ENCODE results near the gene SH3PXD2B. TPM values are rescaled to one million over a fixed set of nuclear protein-coding genes. Genes with fewer than 3 reads are reported as not detected.
"Not testable (repeated sequence)": the region's sequence is repeated elsewhere in the genome, so short reads cannot be mapped to it uniquely, and the experiment has no call there.

SH3PXD2B gene
- total RNA-seq, 2 donors from 2014 or later, result 0.12 to 0.21 TPM

DNA sequence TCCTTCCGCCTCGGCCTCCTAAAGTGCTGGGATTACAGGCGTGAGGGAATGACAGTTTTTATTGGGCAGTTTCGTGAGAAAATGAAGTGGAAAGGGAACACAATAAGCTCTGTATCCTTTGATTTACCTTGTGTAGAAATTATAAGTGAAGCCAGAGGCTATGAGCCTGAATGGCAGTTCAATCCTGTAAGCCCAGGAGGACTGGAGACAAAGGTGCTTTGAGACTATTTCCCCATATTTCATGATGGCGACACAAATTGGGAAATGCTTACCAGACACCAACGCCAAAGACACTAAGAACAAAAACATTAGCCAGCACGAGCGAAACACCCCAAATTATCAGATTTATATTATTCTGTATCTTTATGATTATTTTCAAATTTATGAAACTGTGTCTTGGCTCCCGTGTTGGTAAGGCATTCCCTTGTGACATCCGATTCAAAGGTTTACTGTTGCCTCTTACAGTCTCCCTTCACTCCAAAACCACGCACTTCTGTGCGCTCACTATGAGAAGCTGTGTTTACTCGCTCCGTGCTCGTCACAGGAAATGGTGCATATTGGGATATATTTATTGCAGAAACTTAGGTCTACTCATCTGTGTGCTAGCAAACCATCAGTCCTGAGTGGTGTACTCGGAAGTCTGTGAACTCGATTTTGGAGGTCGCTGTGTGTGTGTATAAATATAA is 73.9 kb downstream of the SH3PXD2B start:
- H3K36me3 Mint-ChIP-seq (ENCODE audit: low read depth), result no peaks in the 10 kb centered on the region
- H3K27ac Mint-ChIP-seq, result no peak overlapping the region
- H3K9me3 ChIP-seq (ENCODE audit: control insufficient read depth, low read length, poor library complexity, severe bottlenecking), result no peaks in the 10 kb centered on the region
- ATAC-seq, result no peak
- H3K27me3 Mint-ChIP-seq, result peaks cover 32% of the 10 kb centered on the region
- H3K4me3 Mint-ChIP-seq, result no peak overlapping the region
- DNase-seq, result no peak
- no peaks in the 10 kb centered on the region for H3K4me1 Mint-ChIP-seq

DNA sequence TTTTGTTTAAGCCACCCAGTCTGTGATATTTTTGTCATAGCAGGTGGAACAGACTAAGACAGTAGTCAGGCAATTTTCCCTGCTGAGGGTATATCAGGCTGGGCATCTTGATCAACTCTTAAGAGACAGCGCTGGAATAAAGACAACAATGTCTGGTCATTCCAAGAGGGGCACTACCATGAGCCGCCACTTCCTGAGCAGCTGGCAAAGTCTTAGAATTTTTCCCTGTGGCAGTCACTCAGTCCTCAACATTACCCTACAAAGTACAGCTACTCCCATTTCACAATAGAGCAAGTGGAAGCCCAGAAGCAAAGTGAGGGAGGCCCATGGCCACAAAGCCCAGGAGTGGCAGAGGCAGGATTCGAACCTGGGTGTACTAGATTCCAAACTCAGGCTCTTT is 74.8 kb downstream of the SH3PXD2B start:
- H3K4me3 Mint-ChIP-seq, result no peak overlapping the region
- ATAC-seq (no peak), DNase-seq (no peak)
- no peak overlapping the region for H3K27ac Mint-ChIP-seq
- peaks cover 36% of the 10 kb centered on the region for H3K27me3 Mint-ChIP-seq
- no peaks in the 10 kb centered on the region for H3K9me3 ChIP-seq (ENCODE audit: control insufficient read depth, low read length, poor library complexity, severe bottlenecking)
- H3K4me1 Mint-ChIP-seq, result no peaks in the 10 kb centered on the region
- H3K36me3 Mint-ChIP-seq (ENCODE audit: low read depth), result no peaks in the 10 kb centered on the region

DNA sequence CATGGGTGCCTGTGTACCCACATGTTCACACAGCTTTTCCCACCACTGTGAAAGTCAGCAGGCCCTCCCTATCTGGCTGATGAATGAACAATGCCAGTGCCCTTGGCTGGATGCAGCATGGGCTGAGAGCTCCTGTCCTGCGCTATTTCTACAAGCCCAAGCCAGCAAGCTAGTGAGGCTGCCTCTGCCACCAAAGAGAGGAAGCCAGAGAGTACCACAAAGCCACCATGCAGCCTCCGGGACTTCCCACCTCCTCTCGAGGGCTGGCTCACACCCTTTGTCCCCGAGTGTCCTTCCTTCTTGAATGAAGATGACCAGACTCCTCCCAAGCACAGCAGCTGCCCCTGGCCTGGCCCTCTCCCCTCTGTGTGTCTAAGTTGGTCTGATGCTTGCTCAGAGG is 76.5 kb downstream of the SH3PXD2B start:
- no peak overlapping the region for H3K27ac Mint-ChIP-seq
- no peak for DNase-seq
- peaks cover 39% of the 10 kb centered on the region for H3K27me3 Mint-ChIP-seq
- no peak overlapping the region for H3K4me3 Mint-ChIP-seq
- no peak for ATAC-seq
- no peaks in the 10 kb centered on the region for H3K9me3 ChIP-seq (ENCODE audit: control insufficient read depth, low read length, poor library complexity, severe bottlenecking)
- H3K36me3 Mint-ChIP-seq (ENCODE audit: low read depth), result no peaks in the 10 kb centered on the region
- H3K4me1 Mint-ChIP-seq, result no peaks in the 10 kb centered on the region

DNA sequence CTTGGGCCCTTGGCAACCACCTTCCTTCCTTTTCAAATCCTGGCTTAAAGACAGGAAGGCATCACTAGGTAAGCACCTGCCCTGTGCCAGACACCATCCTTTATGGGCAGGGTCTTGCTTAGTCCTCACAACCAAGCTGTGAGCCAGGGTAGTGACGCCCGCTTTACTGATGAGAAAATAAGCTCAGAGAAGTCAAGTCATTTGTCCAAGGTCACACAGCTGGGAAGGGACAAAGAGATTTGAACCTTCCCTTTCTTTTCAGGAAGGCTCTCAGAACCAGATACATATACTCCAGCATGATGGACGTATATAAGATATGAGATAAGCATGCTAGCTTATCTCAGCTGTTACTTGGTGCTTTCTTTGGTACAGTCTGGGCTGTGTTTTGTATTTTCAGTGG is 76.9 kb downstream of the SH3PXD2B start:
- Mint-ChIP-seq H3K4me3 (no peak overlapping the region), H3K4me1 (no peaks in the 10 kb centered on the region), H3K27ac (no peak overlapping the region), H3K36me3 (ENCODE audit: low read depth) (no peaks in the 10 kb centered on the region), H3K27me3 (peaks cover 43% of the 10 kb centered on the region)
- no peak for ATAC-seq
- no peaks in the 10 kb centered on the region for H3K9me3 ChIP-seq (ENCODE audit: control insufficient read depth, low read length, poor library complexity, severe bottlenecking)
- DNase-seq, result no peak

DNA sequence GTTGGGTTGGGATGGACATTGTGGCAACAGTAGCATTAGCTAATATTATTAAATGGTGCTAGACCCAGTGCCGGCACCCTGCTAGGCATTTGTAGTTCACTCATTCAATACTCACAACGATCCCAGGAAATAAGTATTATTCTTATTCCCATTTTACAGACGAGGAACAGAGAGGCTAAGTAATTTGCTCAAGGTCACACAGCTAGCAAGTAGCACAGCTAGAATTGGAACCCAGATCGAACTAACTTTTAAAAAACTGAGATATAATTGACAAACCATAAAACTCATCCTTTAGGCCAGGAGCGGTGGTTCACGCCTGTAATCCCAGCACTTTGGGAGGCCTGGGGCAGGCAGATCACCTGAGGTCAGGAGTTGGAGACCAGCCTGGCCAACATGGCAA is 79.5 kb downstream of the SH3PXD2B start:
- no peak overlapping the region for H3K4me3 Mint-ChIP-seq
- ATAC-seq (no peak), DNase-seq (no peak)
- no peak overlapping the region for H3K27ac Mint-ChIP-seq
- peaks cover 5% of the 10 kb centered on the region for H3K9me3 ChIP-seq (ENCODE audit: control insufficient read depth, low read length, poor library complexity, severe bottlenecking)
- H3K36me3 Mint-ChIP-seq (ENCODE audit: low read depth), result no peaks in the 10 kb centered on the region
- peaks cover 46% of the 10 kb centered on the region for H3K27me3 Mint-ChIP-seq
- no peaks in the 10 kb centered on the region for H3K4me1 Mint-ChIP-seq

DNA sequence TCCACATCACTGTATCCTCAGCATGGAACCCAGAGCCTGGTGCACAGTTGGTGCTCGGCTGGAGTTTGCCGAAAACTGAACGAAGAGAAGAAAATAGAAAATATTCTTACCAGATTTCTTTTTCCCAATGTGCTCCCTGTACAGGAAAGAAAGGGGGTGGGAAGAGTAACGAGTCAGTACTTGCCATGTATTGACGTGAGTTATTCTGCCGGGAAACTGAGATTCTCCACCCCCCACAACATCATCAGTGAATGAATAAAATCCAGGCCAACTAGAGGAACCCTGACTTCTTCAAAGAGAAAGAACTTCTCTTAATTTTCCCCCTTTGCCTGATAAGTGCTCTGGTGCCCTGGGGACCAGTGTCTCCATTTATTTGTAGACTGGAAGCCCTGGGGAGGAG is 80.6 kb downstream of the SH3PXD2B start:
- DNase-seq, result no peak
- no peak for ATAC-seq
- no peak overlapping the region for H3K4me3 Mint-ChIP-seq

DNA sequence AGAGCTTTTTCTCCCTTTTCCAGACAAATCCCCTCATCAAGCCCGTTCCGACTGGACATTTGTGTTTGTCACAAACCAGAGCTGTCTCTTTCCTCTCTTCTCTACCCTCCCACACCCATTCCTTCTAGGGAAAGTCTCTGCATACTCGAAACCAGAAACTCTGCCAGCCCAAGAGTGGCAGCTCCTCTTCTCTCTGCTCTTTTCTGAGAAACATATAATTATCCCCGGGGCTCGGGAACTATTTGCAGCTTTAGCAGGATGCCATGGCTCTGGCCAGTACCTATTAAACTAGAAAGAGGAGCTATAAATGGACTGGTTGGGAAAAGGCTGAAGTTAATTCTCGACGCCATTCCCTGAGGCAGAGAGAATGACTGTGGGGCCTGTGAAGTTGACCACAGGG is 82.6 kb downstream of the SH3PXD2B start:
- H3K4me3 Mint-ChIP-seq, result no peak overlapping the region
- H3K27ac Mint-ChIP-seq, result no peak overlapping the region
- H3K36me3 Mint-ChIP-seq (ENCODE audit: low read depth), result no peaks in the 10 kb centered on the region
- H3K4me1 Mint-ChIP-seq, result no peaks in the 10 kb centered on the region
- H3K27me3 Mint-ChIP-seq, result peaks cover 30% of the 10 kb centered on the region
- no peak for DNase-seq
- no peak for ATAC-seq
- H3K9me3 ChIP-seq (ENCODE audit: control insufficient read depth, low read length, poor library complexity, severe bottlenecking), result peaks cover 5% of the 10 kb centered on the region

More for the DNA sequence above, 80.6 kb downstream of the SH3PXD2B start:
- H3K27ac Mint-ChIP-seq, result no peak overlapping the region
- peaks cover 5% of the 10 kb centered on the region for H3K9me3 ChIP-seq (ENCODE audit: control insufficient read depth, low read length, poor library complexity, severe bottlenecking)
- H3K27me3 Mint-ChIP-seq, result peaks cover 45% of the 10 kb centered on the region
- no peaks in the 10 kb centered on the region for H3K4me1 Mint-ChIP-seq
- H3K36me3 Mint-ChIP-seq (ENCODE audit: low read depth), result no peaks in the 10 kb centered on the region

DNA sequence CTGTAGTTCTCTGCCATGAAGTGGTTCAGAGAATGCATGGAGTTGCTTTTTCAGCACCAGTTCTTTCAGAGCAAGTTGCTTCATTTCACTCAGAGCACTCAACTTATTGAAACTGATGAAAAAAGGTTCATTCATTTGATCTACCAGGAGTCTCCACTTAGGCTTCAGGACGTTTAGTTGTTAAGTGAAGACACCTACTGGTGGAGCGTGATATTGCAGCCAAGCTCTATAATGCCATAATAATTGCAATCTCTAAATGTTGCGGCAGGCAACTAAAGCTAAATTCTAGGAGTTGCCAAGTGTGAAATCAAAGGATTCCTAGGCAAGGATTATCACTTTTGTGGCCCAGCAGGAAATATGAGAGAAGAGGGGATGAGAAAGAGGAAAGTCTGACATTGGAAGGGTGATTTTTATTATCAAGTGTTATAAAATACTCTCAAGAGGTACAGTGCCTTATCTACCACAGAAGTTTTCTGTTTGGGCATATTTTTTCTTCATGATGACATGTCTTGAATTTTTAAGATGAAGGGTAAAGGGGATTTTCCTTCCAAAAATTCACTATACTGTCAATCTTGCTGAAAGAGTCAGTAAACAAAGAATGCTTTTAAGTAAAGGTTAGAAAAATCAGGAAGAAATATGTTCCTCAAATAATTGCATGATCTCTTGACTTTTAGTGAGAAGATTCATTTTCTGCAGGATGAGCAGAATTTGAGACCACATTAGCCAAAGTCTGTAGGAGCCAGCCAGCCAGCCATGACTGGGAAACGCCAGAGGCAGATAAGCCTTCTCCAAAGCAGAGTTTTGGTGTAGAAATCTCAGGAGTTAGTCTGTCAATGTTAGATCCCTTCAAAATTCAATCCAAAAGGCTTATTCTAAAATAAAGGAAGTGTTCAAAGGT is 83.4 kb downstream of the SH3PXD2B start:
- H3K36me3 Mint-ChIP-seq (ENCODE audit: low read depth), result no peaks in the 10 kb centered on the region
- DNase-seq, result no peak

DNA sequence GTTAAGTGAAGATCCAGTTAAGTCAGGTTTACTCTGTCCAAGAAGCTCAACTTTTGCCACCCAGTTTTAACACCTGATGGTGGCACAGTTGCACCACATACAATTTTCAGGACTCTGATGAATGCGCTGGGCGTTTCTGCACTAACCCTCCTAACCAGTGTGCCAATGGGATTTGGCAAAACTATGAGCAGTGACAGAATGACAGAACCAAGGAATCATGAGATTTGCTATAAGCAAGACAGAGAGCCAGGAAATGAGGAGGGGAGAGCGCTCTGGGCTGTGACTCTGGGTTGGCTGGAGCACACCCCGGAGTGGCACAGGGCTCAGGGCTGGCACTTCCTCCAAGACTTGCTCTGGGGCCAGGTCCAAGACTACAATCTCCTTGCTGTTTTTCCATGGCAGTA is 84.1 kb downstream of the SH3PXD2B start:
- no peaks in the 10 kb centered on the region for H3K36me3 Mint-ChIP-seq (ENCODE audit: low read depth)
- peaks cover 5% of the 10 kb centered on the region for H3K9me3 ChIP-seq (ENCODE audit: control insufficient read depth, low read length, poor library complexity, severe bottlenecking)
- no peak overlapping the region for H3K4me3 Mint-ChIP-seq
- no peak for ATAC-seq
- H3K27ac Mint-ChIP-seq, result no peak overlapping the region
- peaks cover 20% of the 10 kb centered on the region for H3K27me3 Mint-ChIP-seq
- DNase-seq, result no peak
- no peaks in the 10 kb centered on the region for H3K4me1 Mint-ChIP-seq

More for the DNA sequence above, 83.4 kb downstream of the SH3PXD2B start:
- H3K4me1 Mint-ChIP-seq, result no peaks in the 10 kb centered on the region
- H3K27ac Mint-ChIP-seq, result no peak overlapping the region
- H3K27me3 Mint-ChIP-seq, result peaks cover 24% of the 10 kb centered on the region
- no peak for ATAC-seq
- H3K9me3 ChIP-seq (ENCODE audit: control insufficient read depth, low read length, poor library complexity, severe bottlenecking), result peaks cover 5% of the 10 kb centered on the region
- H3K4me3 Mint-ChIP-seq, result no peak overlapping the region

DNA sequence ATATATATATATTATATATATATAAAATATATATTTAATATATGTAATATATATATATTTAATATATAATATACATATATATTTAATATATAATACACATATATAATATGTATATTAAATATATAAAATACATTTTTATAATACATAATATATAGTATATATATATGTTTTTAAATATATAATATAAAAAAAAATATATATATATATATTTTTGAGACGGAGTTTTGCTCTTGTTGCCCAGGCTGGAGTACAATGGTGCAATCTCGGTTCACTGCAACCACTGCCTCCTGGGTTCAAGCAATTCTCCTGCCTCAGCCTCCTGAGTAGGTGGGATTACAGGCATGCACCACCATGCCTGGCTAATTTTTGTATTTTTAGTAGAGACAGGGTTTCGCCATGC is 85.6 kb downstream of the SH3PXD2B start:
- not testable (repeated sequence) for H3K36me3 Mint-ChIP-seq (ENCODE audit: low read depth); H3K4me1 Mint-ChIP-seq; H3K27ac Mint-ChIP-seq; H3K4me3 Mint-ChIP-seq; H3K27me3 Mint-ChIP-seq; H3K9me3 ChIP-seq (ENCODE audit: control insufficient read depth, low read length, poor library complexity, severe bottlenecking); DNase-seq; ATAC-seq

DNA sequence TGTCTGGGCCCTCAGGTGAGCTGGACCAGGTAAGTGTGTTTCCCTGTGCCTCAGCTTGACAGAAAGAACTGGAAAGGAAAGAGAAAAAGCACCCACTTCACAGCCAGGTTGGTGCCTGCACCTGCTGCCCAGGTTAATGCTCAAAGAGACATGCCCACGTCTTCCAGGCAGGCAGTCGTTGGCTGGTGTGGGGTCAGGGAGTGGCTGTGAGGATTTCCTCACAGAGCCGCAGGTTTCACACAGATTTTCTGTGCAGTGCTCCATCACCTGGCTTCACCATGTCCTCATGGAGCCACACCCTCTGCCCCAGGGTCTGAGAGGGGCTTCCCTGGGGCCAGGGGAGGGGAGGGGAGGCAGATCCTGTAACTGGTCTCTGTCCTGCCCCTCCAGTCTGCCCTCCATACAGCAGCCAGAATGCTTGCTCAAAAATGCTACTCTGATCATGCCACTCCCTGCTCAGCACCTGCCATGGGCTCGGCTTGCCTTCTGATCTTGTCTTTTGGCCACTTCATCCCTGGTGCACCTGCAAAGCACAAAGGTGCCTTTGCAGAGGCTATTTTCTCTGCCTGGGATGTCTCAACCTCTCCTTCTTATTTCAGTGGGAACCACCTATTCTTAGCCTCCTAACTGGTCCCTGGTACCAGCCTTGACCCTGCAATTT is 88.2 kb downstream of the SH3PXD2B start:
- DNase-seq (no peak), ATAC-seq (no peak)
- no peak overlapping the region for H3K4me3 Mint-ChIP-seq
- peaks cover 6% of the 10 kb centered on the region for H3K27me3 Mint-ChIP-seq
- H3K27ac Mint-ChIP-seq, result no peak overlapping the region
- no peaks in the 10 kb centered on the region for H3K36me3 Mint-ChIP-seq (ENCODE audit: low read depth)
- peaks cover 3% of the 10 kb centered on the region for H3K9me3 ChIP-seq (ENCODE audit: control insufficient read depth, low read length, poor library complexity, severe bottlenecking)
- H3K4me1 Mint-ChIP-seq, result peaks cover 2% of the 10 kb centered on the region

DNA sequence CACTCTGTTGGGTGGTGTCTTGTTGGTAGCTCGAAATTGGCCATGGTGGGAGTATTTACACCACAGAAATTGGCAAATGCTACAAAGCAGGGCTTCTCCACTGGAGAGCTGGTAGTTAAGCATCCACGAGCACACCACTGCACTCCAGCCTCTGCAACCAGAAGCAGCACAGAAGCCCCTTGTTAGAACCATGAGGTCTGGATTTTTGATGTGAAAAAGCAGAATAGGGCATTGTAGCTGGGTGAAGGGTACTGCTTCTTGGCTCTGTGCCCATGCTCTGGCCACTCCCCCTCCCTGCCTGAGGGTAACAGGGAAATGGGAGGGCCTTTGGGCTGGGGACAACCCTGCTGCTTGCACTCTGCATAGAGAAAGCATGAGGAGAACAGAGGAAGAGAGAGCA is 89.6 kb downstream of the SH3PXD2B start:
- ATAC-seq, result no peak
- Mint-ChIP-seq H3K27me3 (peaks cover 6% of the 10 kb centered on the region), H3K4me3 (no peak overlapping the region), H3K27ac (peak overlapping the region; percentile 24), H3K36me3 (ENCODE audit: low read depth) (no peaks in the 10 kb centered on the region), H3K4me1 (peaks cover 2% of the 10 kb centered on the region)
- DNase-seq, result no peak
- no peaks in the 10 kb centered on the region for H3K9me3 ChIP-seq (ENCODE audit: control insufficient read depth, low read length, poor library complexity, severe bottlenecking)

DNA sequence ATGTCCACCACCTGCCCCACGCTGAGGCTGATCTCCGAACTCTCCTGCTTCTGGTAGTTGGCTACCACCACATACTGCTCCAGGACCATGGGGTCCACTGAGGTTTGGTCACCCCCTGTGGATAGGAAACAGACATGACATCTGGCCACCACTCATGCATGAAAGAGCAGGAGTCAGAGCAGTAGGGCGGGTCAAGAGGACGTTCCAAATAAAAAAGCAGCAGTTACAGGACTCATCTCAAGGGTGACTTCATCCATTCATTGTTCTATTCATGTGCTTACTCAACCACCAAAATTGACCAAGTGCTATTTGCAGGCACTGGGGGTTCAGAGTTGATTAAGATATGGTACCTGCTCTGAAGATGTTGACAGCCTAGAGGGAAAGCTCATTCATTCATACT is 91.6 kb downstream of the SH3PXD2B start:
- DNase-seq (no peak), ATAC-seq (no peak)
- Mint-ChIP-seq H3K27ac (no peak overlapping the region), H3K36me3 (ENCODE audit: low read depth) (no peaks in the 10 kb centered on the region), H3K4me1 (peaks cover 2% of the 10 kb centered on the region), H3K4me3 (no peak overlapping the region), H3K27me3 (peaks cover 14% of the 10 kb centered on the region)
- no peaks in the 10 kb centered on the region for H3K9me3 ChIP-seq (ENCODE audit: control insufficient read depth, low read length, poor library complexity, severe bottlenecking)
